Naive thymus-derived CD8-positive, alpha-beta T cell (primary cell): ENCODE measurements around the gene ILK. TPM values are rescaled to one million over a fixed set of nuclear protein-coding genes. Genes with fewer than 3 reads are reported as not detected.

ENCODE experiments used
- ATAC-seq, 2 donors: fragments of 150-1000 bp; cut with Tn5 transposase in 1 of 2; sonication (Bioruptor Pico), chemical (Tn5 transposase) in 1 of 2; 1 replicate in 1 of 2; 2 replicates in 1 of 2; pipeline ENCODE4 v1.10.0; 2021; ENCODE audit warnings: mild to moderate bottlenecking in 2 of 2, moderate library complexity in 2 of 2
- POLR2A ChIA-PET: fragments of 350-600 bp; sonication (Branson Sonifier 250); formaldehyde crosslinking; loops from one replicate; lab custom pipeline; 2021; ENCODE audit warnings: antibody characterized with exemption; lab: Charles Lee
- DNase-seq, 10 donors: peaks; one replicate each; pipeline versions ENCODE4 v3.0.0 to v3.0.0-alpha.2; 2020 to 2022
- H3K27ac Mint-ChIP-seq, 10 donors: one replicate each; pipeline ENCODE4 v1.8.0; 2020 to 2022; ENCODE audit warnings: mild to moderate bottlenecking in 10 of 10, mixed read lengths in 10 of 10, moderate library complexity in 4 of 10, inconsistent platforms in 1 of 10
- H3K27me3 Mint-ChIP-seq, 5 donors: one replicate each; pipeline ENCODE4 v1.8.0; 2021 to 2022; ENCODE audit warnings: mixed read lengths in 5 of 5
- H3K36me3 Mint-ChIP-seq, 3 donors: one replicate each; pipeline ENCODE4 v1.8.0; 2020 to 2022; ENCODE audit warnings: mixed read lengths in 3 of 3, mild to moderate bottlenecking in 2 of 3, inconsistent platforms in 1 of 3
- H3K4me1 Mint-ChIP-seq, 4 donors: one replicate each; pipeline ENCODE4 v1.8.0; 2021 to 2022; ENCODE audit warnings: mixed read lengths in 4 of 4
- H3K4me3 Mint-ChIP-seq, 10 donors: one replicate each; pipeline ENCODE4 v1.8.0; 2020 to 2022; ENCODE audit warnings: mild to moderate bottlenecking in 10 of 10, mixed read lengths in 10 of 10, moderate library complexity in 6 of 10, inconsistent platforms in 1 of 10
- H3K9me3 Mint-ChIP-seq, 9 donors: one replicate each; pipeline ENCODE4 v1.8.0; 2020 to 2022; ENCODE audit warnings: mixed read lengths in 9 of 9, mild to moderate bottlenecking in 3 of 9, inconsistent platforms in 1 of 9, moderate library complexity in 1 of 9
- polyA plus RNA-seq, 3 donors: library from polyadenylated mRNA; unstranded; fragments of 300-500 nt; fragmentation: Illumina TruSeq; gene quantifications; one replicate each; pipeline ENCODE4 v1.2.3, GENCODE V29; 2021
- total RNA-seq, 8 experiments: library from RNA in 2 of 8; stranded (reverse) in 2 of 8; gene quantifications; one replicate each; pipeline ENCODE4 v1.2.3 and lab custom pipeline; 2021 to 2026

The ILK gene
- total and polyA plus RNA-seq, 5 experiments from 2014 or later: 63.7 to 93.5 (median 72.5) TPM

DNA sequence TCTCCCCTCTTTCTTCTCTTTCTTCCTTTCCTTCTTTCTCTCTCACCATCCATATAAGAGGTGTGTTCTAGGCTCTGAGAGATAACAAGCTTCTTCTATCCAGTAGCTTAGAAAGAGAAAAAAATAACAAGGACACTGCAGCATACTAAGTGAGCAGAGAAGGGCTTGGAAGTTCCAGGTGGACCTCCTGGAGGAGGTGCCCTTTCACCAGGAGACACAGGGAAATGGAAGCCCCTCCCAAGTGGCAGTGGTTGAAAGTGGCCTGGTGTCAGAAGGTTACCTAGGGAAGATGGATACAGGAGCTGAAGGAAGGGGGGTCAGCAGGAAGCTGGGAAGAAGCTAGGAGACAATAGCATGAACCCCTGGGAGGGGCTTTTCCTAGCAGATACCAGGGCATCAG is 46.5 kb downstream of the ILK start:
- no peaks in the 10 kb centered on the region for H3K27me3 Mint-ChIP-seq
- H3K4me1 Mint-ChIP-seq: peaks cover 0 to 8% (median 0%) of the 10 kb centered on the region in 4 donors
- ATAC-seq (no peak), DNase-seq (no peak)
- H3K9me3 Mint-ChIP-seq: no peaks in the 10 kb centered on the region
- no peaks in the 10 kb centered on the region for H3K36me3 Mint-ChIP-seq
- no peak overlapping the region for H3K4me3 Mint-ChIP-seq
- POLR2A ChIA-PET: interaction anchor here (0.7 to 5.6 kb wide), 5 partner anchors 11 to 38 kb away, joined by 3 to 38 read pairs (median 4); partner anchors contain the start of genes MRPL17, TAF10 and TPP1
- H3K27ac Mint-ChIP-seq: no peak overlapping the region

GRCh38 chr11:6650980-6651379 is 47.4 kb downstream of the ILK start:
- Mint-ChIP-seq H3K27ac (no peak overlapping the region), H3K36me3 (no peaks in the 10 kb centered on the region), H3K4me3 (no peak overlapping the region), H3K4me1 (peaks cover 0 to 2% (median 1%) of the 10 kb centered on the region in 4 donors), H3K27me3 (no peaks in the 10 kb centered on the region), H3K9me3 (no peaks in the 10 kb centered on the region)
- no peak for ATAC-seq
- POLR2A ChIA-PET: interaction anchor here (0.6 to 2.2 kb wide), 3 partner anchors 31 to 39 kb away, joined by 3 to 7 read pairs (median 7); partner anchors contain the start of gene TAF10
- no peak for DNase-seq

DNA sequence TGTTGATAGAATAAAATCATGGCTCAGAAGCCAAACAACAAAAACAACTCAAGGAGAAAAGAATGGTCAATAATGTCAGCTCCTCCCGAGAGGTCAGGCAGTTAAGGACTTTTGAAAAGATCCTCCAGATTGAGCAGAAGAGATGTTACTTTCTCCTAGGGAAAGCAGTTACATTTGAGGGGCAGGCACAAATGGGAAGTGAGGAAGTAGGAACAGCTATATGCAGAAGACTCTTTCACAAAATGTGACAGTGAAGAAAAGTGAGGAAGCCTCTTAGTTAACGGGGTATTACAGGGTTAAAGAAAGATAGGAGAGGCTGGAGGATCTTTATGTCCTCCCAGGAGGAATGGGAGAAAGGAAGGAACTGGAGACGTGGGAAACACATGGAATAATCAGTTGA is 48.6 kb downstream of the ILK start:
- POLR2A ChIA-PET: interaction anchor here (0.9 to 1.6 kb wide), 4 partner anchors 9 to 48 kb away, joined by 3 to 7 read pairs (median 3); partner anchors contain the start of gene TAF10
- Mint-ChIP-seq H3K27me3 (no peaks in the 10 kb centered on the region), H3K4me1 (peaks cover 4 to 13% (median 10%) of the 10 kb centered on the region in 4 donors), H3K27ac (no peak overlapping the region), H3K36me3 (no peaks in the 10 kb centered on the region), H3K9me3 (no peaks in the 10 kb centered on the region), H3K4me3 (no peak overlapping the region)
- DNase-seq (no peak), ATAC-seq (no peak)

DNA sequence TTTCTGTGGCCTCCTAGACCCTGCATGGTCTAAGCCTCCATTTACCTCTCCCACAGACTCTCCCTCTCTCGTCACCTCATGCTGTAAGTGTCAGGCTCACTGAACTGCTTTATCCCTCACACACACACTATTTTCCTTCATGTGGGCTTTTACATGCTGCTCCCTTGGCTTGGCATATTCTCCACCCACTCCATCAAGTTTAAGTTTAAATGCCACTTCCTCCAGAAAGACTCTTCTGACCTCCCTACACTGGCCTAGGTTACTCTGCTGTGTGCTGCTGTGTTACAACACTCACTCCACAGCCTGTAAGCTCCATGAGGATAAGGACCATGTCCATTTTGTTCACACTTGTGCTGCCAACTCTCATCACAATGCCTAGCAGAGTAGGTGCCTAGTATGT is 49.5 kb downstream of the ILK start:
- Mint-ChIP-seq H3K9me3 (no peaks in the 10 kb centered on the region), H3K27ac (no peak overlapping the region), H3K4me3 (no peak overlapping the region), H3K4me1 (peaks cover 4 to 13% (median 10%) of the 10 kb centered on the region in 4 donors), H3K36me3 (no peaks in the 10 kb centered on the region), H3K27me3 (no peaks in the 10 kb centered on the region)
- DNase-seq (no peak), ATAC-seq (no peak)
- POLR2A ChIA-PET: interaction anchor here (0.5 to 5.8 kb wide), 6 partner anchors 9 to 41 kb away, joined by 3 to 38 read pairs (median 4); partner anchors contain the start of genes TAF10 and TPP1

GRCh38 chr11:6653656-6654055 is 50.1 kb downstream of the ILK start:
- H3K36me3 Mint-ChIP-seq: no peaks in the 10 kb centered on the region
- no peak overlapping the region for H3K27ac Mint-ChIP-seq
- DNase-seq: no peak
- peaks cover 4 to 13% (median 10%) of the 10 kb centered on the region in 4 donors for H3K4me1 Mint-ChIP-seq
- no peak overlapping the region for H3K4me3 Mint-ChIP-seq
- no peaks in the 10 kb centered on the region for H3K27me3 Mint-ChIP-seq
- ATAC-seq: no peak
- POLR2A ChIA-PET: interaction anchor here (1.1 to 5.8 kb wide), 6 partner anchors 9 to 41 kb away, joined by 3 to 38 read pairs (median 4); partner anchors contain the start of genes TAF10 and TPP1
- H3K9me3 Mint-ChIP-seq: no peaks in the 10 kb centered on the region

- H3K4me1 Mint-ChIP-seq: peaks cover 4 to 13% (median 10%) of the 10 kb centered on the region in 4 donors
- no peaks in the 10 kb centered on the region for H3K36me3 Mint-ChIP-seq
- DNase-seq: peak in 2 of 10 donors; percentile 24 to 41
- POLR2A ChIA-PET: interaction anchor here (1.1 to 5.8 kb wide), 7 partner anchors 8 to 42 kb away, joined by 3 to 38 read pairs (median 4); partner anchors contain the start of genes MRPL17, TAF10 and TPP1
- no peaks in the 10 kb centered on the region for H3K27me3 Mint-ChIP-seq
- H3K4me3 Mint-ChIP-seq: no peak overlapping the region
- H3K27ac Mint-ChIP-seq: no peak overlapping the region
- no peaks in the 10 kb centered on the region for H3K9me3 Mint-ChIP-seq
- ATAC-seq: peak; percentile 43 to 44
Measured at GRCh38 chr11:6654281-6655019, 50.9 kb downstream of the ILK start.

DNA sequence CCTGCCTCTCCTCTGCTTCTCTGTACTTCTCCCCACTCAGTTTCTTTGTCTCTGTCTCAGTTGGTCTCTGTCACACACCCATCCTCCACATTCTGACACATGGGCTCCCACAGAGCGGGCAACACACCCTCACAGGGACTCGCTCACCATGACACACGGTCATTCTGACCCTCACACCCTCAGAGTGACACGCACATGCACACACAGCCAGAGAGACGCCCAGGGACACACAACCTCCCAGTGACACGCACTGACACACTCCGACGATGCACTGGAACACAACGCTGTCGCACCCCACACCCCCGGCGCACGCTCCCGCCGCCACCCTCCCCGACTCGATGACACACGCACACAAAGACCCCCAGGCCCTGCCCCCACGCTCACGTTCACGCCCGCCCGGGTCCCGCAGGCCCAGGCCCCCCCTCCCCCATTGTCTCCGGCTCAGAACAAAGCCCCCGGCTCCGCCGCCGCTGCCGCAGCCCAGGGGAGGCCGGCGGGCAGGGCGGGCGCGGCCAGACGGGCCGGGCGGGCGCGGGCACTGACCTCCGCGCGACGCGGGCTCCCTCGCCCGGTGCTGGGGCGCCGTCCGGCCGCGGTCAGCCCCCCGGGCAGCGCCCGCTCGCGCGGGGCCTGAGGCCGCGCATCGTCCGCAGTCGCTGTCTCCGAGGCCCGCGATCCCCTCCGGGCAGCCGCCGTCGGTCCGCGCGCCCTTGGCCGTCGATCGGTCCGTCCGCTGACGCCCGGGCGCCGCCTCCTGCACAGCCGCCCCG is 51.6 kb downstream of the ILK start:
- ATAC-seq (peak; percentile 63 to 66), DNase-seq (peak; percentile 15 to 73 (median 42))
- POLR2A ChIA-PET: interaction anchor here (0.9 to 5.8 kb wide), 8 partner anchors 8 to 43 kb away, joined by 3 to 38 read pairs (median 4); partner anchors contain the start of genes MRPL17, TAF10 and TPP1
- H3K9me3 Mint-ChIP-seq: no peaks in the 10 kb centered on the region
- no peak overlapping the region for H3K27ac Mint-ChIP-seq
- H3K36me3 Mint-ChIP-seq: no peaks in the 10 kb centered on the region
- H3K4me3 Mint-ChIP-seq: no peak overlapping the region
- H3K4me1 Mint-ChIP-seq: peaks cover 4 to 13% (median 10%) of the 10 kb centered on the region in 4 donors
- no peaks in the 10 kb centered on the region for H3K27me3 Mint-ChIP-seq

GRCh38 chr11:6655790-6656583 is 52.4 kb downstream of the ILK start, which contains the start of gene DCHS1:
DCHS1 (minus strand) TSS chr11:6655809; CDS start chr11:6641613, 14,196 bp downstream.
- peak; percentile 4 to 23 for ATAC-seq

GRCh38 chr11:6656584-6656915 is 53.0 kb downstream of the ILK start:
- no peaks in the 10 kb centered on the region for H3K36me3 Mint-ChIP-seq
- H3K27ac Mint-ChIP-seq: peak overlapping the region; percentile 22 to 86 (median 69)
- H3K9me3 Mint-ChIP-seq: no peaks in the 10 kb centered on the region
- DNase-seq (no peak), ATAC-seq (no peak)
- H3K4me3 Mint-ChIP-seq: peak overlapping the region; percentile 61 to 85 (median 78)
- H3K4me1 Mint-ChIP-seq: peaks cover 4 to 13% (median 10%) of the 10 kb centered on the region in 4 donors
- no peaks in the 10 kb centered on the region for H3K27me3 Mint-ChIP-seq
- POLR2A ChIA-PET: interaction anchor here (0.8 to 5.8 kb wide), 6 partner anchors 9 to 52 kb away, joined by 3 to 38 read pairs (median 5); partner anchors contain the start of genes MRPL17, TAF10 and TPP1

More at GRCh38 chr11:6655790-6656583, 52.4 kb downstream of the ILK start, which contains the start of gene DCHS1:
- DNase-seq: peak in 5 of 10 donors; percentile 22 to 48 (median 28)
- Mint-ChIP-seq H3K27me3 (no peaks in the 10 kb centered on the region), H3K36me3 (no peaks in the 10 kb centered on the region), H3K9me3 (no peaks in the 10 kb centered on the region), H3K4me3 (peak within 1 kb of the TSS; percentile 61 to 85 (median 78)), H3K4me1 (peaks cover 4 to 13% (median 10%) of the 10 kb centered on the region in 4 donors), H3K27ac (peak within 1 kb of the TSS; percentile 37 to 86 (median 69))
- POLR2A ChIA-PET: interaction anchor here (0.9 to 5.8 kb wide), 7 partner anchors 9 to 44 kb away, joined by 3 to 38 read pairs (median 5); partner anchors contain the start of genes MRPL17, TAF10 and TPP1

GRCh38 chr11:6656936-6657335 is 53.4 kb downstream of the ILK start:
- no peak for ATAC-seq

GRCh38 chr11:6657346-6657745 is 53.8 kb downstream of the ILK start:
- Mint-ChIP-seq H3K27ac (peak overlapping the region in 5 of 10 donors; percentile 22 to 81 (median 50)), H3K4me3 (peak overlapping the region in 9 of 10 donors; percentile 61 to 85 (median 76)), H3K4me1 (peaks cover 4 to 13% (median 10%) of the 10 kb centered on the region in 4 donors), H3K9me3 (no peaks in the 10 kb centered on the region), H3K36me3 (no peaks in the 10 kb centered on the region), H3K27me3 (no peaks in the 10 kb centered on the region)
- POLR2A ChIA-PET: interaction anchor here (0.8 to 5.8 kb wide), 7 partner anchors 10 to 53 kb away, joined by 3 to 38 read pairs (median 4); partner anchors contain the start of genes MRPL17, TAF10 and TPP1
- ATAC-seq: no peak
- no peak for DNase-seq

More at GRCh38 chr11:6656936-6657335, 53.4 kb downstream of the ILK start:
- DNase-seq: no peak
- POLR2A ChIA-PET: interaction anchor here (0.8 to 5.8 kb wide), 7 partner anchors 10 to 53 kb away, joined by 3 to 38 read pairs (median 4); partner anchors contain the start of genes MRPL17, TAF10 and TPP1
- H3K27ac Mint-ChIP-seq: peak overlapping the region; percentile 4 to 81 (median 58)
- H3K4me3 Mint-ChIP-seq: peak overlapping the region; percentile 61 to 85 (median 78)
- H3K4me1 Mint-ChIP-seq: peaks cover 4 to 13% (median 10%) of the 10 kb centered on the region in 4 donors
- no peaks in the 10 kb centered on the region for H3K27me3 Mint-ChIP-seq
- no peaks in the 10 kb centered on the region for H3K36me3 Mint-ChIP-seq
- no peaks in the 10 kb centered on the region for H3K9me3 Mint-ChIP-seq
